Measurements from ENCODE around the gene CSNK1D. TPM values are rescaled to one million over a fixed set of nuclear protein-coding genes. Genes with fewer than 3 reads are reported as not detected.
A peak's percentile ranks its signal among the peaks of the same experiment; 100 is the strongest.

Gene CSNK1D
- total RNA-seq, 1 experiment from 2014 or later: 191 TPM

DNA sequence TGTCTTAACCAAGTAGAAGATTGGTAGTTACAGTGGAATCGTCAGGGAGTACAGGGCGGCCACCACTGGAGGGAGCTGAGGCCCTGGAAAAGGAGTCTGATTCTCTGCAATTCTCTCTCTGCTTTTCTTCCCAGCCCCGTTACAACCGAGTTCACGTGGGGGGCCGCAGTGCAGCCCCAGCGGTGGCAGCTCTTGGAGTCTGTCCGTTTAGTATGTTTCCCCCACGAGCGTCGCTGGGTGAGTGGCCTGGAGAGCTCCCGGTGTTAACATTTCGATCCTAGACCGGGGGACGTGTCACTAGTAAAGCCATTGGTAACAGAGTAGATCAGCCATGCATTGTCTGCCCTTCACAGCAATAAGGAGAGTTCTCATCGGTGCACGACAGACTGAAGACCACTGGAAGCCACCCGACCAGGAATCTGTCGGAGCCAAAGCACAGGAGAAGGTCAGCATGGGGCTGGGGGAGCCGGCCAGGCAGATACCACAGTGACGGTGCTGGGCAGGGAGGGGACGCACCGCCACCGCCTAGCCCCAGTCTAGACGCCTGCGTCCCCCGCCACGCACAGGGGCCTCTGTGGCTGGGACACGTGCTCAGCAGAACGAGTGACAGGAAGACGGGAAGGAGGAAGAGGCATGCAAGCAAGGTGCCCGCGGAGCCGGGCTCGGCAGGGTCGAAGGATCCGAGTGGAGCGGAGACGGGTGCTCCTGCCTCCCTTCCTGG is 28.9 kb downstream of the CSNK1D start:
- no peaks in the 10 kb centered on the region for H3K9me3 Mint-ChIP-seq (ENCODE audit: unreplicated experiment)
- no TSS peak for BruUV-seq (replicated peaks)
- POLR2A ChIA-PET: interaction anchor here (0.6 to 6.6 kb wide), 6 partner anchors 9 to 290 kb away, joined by 3 to 66 read pairs (median 14); partner anchors contain the start of genes CSNK1D, SECTM1 and SLC16A3
- no peak overlapping the region for H3K4me3 Mint-ChIP-seq (ENCODE audit: unreplicated experiment)
- peaks cover 68% of the 10 kb centered on the region for H3K4me1 Mint-ChIP-seq (ENCODE audit: insufficient read depth, unreplicated experiment)
- DNase-seq (ENCODE audit: unreplicated experiment): no peak
- H3K27me3 Mint-ChIP-seq (ENCODE audit: insufficient read depth, unreplicated experiment): no peaks in the 10 kb centered on the region
- CTCF ChIA-PET: interaction anchor here (0.5 kb wide), 1 partner anchor 12 kb away, joined by 3 read pairs; no protein-coding TSS in a partner anchor
- intact Hi-C loops (cut with micrococcal nuclease): loop anchor here (5.0 to 10.0 kb wide), 3 partner anchors 37 to 210 kb away; partner anchors contain the start of genes DCXR and RAC3
- TF ChIP-seq, protein P1, sequence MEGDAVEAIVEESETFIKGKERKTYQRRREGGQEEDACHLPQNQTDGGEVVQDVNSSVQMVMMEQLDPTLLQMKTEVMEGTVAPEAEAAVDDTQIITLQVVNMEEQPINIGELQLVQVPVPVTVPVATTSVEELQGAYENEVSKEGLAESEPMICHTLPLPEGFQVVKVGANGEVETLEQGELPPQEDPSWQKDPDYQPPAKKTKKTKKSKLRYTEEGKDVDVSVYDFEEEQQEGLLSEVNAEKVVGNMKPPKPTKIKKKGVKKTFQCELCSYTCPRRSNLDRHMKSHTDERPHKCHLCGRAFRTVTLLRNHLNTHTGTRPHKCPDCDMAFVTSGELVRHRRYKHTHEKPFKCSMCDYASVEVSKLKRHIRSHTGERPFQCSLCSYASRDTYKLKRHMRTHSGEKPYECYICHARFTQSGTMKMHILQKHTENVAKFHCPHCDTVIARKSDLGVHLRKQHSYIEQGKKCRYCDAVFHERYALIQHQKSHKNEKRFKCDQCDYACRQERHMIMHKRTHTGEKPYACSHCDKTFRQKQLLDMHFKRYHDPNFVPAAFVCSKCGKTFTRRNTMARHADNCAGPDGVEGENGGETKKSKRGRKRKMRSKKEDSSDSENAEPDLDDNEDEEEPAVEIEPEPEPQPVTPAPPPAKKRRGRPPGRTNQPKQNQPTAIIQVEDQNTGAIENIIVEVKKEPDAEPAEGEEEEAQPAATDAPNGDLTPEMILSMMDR (IDR thresholded peaks at IDR 0.05; ENCODE audit: unreplicated experiment): peak; percentile 59
- H3K36me3 Mint-ChIP-seq (ENCODE audit: insufficient read depth, unreplicated experiment): peaks cover 100% of the 10 kb centered on the region
- H3K27ac Mint-ChIP-seq (ENCODE audit: low read depth, unreplicated experiment): peak overlapping the region; percentile 70

DNA sequence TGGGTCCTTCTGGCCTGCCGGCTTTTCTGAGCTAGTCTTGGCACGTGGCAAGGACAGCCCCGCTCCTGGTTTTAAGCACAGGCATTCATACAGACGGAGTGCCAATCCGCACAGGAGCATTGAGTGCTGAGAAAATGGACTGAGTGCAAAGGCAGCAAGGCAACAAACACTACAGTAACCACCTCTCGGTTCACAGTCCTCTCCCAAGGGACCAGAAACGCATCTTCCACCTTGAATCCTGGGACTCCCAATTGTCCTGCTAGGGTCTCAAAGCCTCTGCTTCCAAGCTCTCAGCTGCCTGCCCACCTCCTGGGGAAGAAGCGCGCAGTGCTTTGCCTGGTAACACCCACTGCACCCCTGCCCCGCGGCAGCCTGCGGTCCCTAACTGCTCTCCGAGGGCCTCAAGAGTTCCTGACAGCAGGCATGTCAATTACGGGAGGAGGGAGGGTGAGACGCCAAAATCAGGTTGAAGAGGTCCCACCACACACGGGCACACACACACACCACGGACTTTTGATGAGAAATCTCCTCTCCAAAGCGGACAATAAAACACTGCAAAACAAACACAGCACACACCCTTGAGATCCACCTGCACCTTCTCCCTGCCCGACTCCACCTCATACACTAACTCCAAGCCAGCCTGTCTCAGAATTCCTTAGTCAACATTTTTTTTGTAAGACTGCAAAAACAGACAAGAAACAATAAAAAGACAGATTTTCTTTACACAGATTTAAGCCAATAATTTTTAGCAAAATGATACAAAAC is 29.7 kb downstream of the CSNK1D start:
- Mint-ChIP-seq H3K4me3 (ENCODE audit: unreplicated experiment) (no peak overlapping the region), H3K27ac (ENCODE audit: low read depth, unreplicated experiment) (peak overlapping the region; percentile 70), H3K4me1 (ENCODE audit: insufficient read depth, unreplicated experiment) (peaks cover 71% of the 10 kb centered on the region), H3K27me3 (ENCODE audit: insufficient read depth, unreplicated experiment) (no peaks in the 10 kb centered on the region), H3K9me3 (ENCODE audit: unreplicated experiment) (no peaks in the 10 kb centered on the region), H3K36me3 (ENCODE audit: insufficient read depth, unreplicated experiment) (peaks cover 100% of the 10 kb centered on the region)
- BruUV-seq (replicated peaks): TSS peak; percentile 25
- ChIA-PET CTCF (interaction anchor here (0.5 to 0.8 kb wide), 3 partner anchors 11 to 311 kb away, joined by 3 read pairs; no protein-coding TSS in a partner anchor), POLR2A (interaction anchor here (0.6 to 6.6 kb wide), 12 partner anchors 8 to 291 kb away, joined by 3 to 66 read pairs (median 10); partner anchors contain the start of genes CSNK1D, SECTM1 and SLC16A3)
- TF ChIP-seq, protein P1 (IDR thresholded peaks at IDR 0.05; ENCODE audit: unreplicated experiment): no peak
- no peak for DNase-seq (ENCODE audit: unreplicated experiment)
- intact Hi-C loops (cut with micrococcal nuclease): loop anchor here (5.0 to 10.0 kb wide), 3 partner anchors 37 to 209 kb away; partner anchors contain the start of genes DCXR and RAC3

DNA sequence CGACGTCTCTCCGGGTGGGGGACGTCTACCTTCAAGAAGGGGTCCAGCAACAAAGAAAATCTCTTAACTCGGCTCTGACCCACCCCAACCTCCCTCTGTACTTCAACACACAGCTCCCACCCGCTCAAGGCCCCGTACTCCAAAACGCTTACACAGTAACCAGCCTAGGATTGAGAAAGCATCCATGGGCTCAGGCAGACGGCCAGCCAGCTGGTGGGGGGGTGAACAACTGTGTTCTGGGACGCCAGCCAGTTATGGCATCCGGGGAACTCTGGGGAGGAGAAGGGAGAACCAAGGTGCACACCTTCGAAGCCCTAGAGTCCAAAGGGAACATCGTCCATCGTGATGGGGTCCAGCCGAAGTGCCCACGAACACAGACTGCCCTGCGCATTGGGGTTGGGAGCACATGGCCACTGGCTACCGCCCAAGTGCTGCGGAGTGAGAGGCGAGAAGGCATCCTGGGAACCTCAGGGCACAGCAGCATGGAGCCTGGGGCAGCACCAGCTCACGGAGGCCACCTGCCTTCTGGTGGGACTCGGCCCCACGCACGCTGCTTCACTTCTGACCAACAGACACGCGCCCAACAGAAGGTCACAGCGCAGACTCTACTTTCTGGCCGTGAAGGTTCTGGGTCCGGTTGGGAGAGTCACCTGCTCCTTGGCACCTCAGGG is 30.4 kb downstream of the CSNK1D start:
- H3K4me1 Mint-ChIP-seq (ENCODE audit: insufficient read depth, unreplicated experiment): peaks cover 69% of the 10 kb centered on the region
- peak overlapping the region; percentile 16 for H3K4me3 Mint-ChIP-seq (ENCODE audit: unreplicated experiment)
- POLR2A ChIA-PET: interaction anchor here (0.6 to 6.6 kb wide), 19 partner anchors 13 to 253 kb away, joined by 3 to 66 read pairs (median 5); partner anchors contain the start of genes CSNK1D, SECTM1 and SLC16A3
- peaks cover 100% of the 10 kb centered on the region for H3K36me3 Mint-ChIP-seq (ENCODE audit: insufficient read depth, unreplicated experiment)
- peak; percentile 95 for DNase-seq (ENCODE audit: unreplicated experiment)
- CTCF ChIA-PET: interaction anchor here (0.6 to 0.8 kb wide), 3 partner anchors 38 to 872 kb away, joined by 3 to 4 read pairs (median 3); no protein-coding TSS in a partner anchor
- intact Hi-C loops (cut with micrococcal nuclease): loop anchor here (5.0 to 10.0 kb wide), 3 partner anchors 36 to 208 kb away; partner anchors contain the start of genes DCXR and RAC3
- BruUV-seq (replicated peaks): TSS peak; percentile 2
- H3K27me3 Mint-ChIP-seq (ENCODE audit: insufficient read depth, unreplicated experiment): no peaks in the 10 kb centered on the region
- H3K9me3 Mint-ChIP-seq (ENCODE audit: unreplicated experiment): no peaks in the 10 kb centered on the region
- peak overlapping the region; percentile 75 for H3K27ac Mint-ChIP-seq (ENCODE audit: low read depth, unreplicated experiment)
- TF ChIP-seq, protein P1 (IDR thresholded peaks at IDR 0.05; ENCODE audit: unreplicated experiment): no peak
